IPS-18c (cell line): ENCODE data around the gene PYURF.

ENCODE experiments used
- H3K4me3 ChIP-seq: 2 replicates; pipeline ENCODE4 v1.7.0; 2013; ENCODE audit warnings: low read depth, mild to moderate bottlenecking, low read length, moderate library complexity; ENCODE audit not compliant: insufficient read depth
- H3K9me3 ChIP-seq: one replicate; pipeline ENCODE4 v1.6.1; 2013; ENCODE audit warnings: mild to moderate bottlenecking, low read length, moderate library complexity; ENCODE audit not compliant: control insufficient read depth, insufficient read depth

The PYURF gene

DNA sequence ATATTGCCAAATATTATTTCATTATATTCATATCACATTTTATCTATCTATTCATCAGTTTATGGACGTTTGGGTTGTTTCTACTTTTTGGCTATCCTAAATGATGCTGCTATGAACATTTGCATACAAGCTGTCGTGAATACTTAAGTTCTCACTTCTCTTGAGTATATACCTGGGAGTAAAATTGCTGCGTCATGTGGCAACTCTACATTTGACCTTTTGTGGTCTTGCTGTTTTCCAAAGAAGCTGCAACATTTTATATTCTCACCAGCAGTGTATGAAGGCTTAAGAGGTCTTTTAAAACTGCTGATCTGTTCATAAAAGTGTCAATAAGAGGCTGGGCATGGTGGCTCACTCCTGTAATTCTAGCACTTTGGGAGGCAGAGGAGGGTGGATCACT, 5.8 kb downstream of the PYURF start:
- Histone ChIP-seq H3K9me3 (no peaks in the 10 kb centered on the region), H3K4me3 (no peak overlapping the region)

DNA sequence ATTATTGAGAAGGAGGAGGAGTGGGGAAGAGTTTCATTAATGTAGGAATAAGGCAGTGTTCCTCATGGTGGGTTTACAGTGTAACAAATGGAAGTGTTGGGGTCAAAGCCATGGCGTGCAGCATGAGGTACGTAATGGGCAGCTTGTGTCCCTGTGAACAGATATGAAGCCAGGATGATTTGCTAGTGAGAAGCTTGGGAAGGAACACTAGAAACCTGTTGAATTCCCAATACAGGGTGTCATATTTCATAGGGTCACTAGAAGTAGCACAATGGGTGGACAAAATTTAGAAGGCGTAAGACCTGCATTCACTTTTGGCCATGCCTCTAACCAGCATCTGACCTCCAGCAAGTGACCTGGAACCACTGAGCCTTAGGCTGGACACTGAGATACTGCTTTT, 6.8 kb downstream of the PYURF start:
- H3K4me3 ChIP-seq, result no peak overlapping the region

DNA sequence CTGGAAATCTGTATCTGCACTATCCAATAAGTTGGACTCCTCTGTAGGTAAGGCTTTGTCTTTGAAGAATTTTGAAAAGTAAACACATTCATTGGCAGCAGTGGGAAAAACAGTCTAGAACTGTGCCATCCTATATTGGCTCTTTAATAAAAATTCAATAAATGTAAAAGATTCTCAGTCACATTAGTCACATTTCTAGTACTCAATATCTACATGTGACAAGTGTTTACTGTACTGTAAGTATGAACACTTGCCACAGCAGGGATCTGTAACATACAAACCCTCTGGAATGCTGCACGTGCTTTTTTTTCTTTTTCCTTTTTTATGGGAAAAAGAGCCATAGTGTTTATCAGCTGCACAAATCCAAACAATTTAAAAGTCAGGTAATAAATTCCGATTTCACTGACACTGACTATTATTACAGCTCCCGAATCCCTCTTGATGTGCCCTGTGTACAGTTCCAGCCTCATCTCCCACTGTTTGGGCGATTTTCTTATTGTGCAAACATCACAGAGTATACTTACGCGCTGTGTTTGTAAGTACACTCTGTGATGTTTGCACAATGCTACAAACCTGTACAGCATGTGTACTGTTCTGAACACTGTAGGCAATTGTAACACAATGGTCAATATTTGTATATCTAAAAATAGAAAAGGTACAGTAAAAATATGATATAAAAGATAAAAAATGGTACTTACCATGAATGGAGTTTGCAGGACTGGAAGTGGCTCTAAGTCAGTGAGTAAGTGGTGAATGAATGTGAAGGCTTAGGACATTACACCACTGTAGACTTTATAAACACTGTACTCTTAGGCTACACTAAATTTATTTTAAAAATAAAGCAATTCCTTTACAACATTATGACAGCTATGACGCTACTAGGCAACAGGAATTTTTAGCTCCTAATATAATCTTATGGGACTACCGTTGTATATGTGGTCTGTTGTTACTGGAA, 8.7 kb downstream of the PYURF start:
- Histone ChIP-seq H3K4me3 (no peak overlapping the region), H3K9me3 (no peaks in the 10 kb centered on the region)

More for the DNA sequence above, 6.8 kb downstream of the PYURF start:
- no peaks in the 10 kb centered on the region for H3K9me3 ChIP-seq

DNA sequence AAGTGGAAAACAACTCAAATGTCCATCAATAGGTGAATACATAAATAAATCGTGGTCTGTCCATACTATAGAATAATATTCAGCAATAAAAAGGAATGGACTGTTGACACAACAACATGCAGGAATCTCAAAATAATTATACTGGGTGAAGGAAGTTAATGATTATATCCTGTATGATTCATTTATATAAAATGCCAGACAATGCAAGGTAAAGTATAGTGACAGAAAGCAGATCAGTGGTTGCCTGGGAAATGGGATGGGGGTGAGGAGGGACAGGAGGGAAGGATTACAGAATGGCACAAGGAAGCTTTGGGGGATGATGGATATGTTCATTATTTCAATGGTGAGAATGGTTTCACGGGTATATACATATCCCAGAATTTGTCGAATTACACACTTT, 12.3 kb downstream of the PYURF start:
- no peaks in the 10 kb centered on the region for H3K9me3 ChIP-seq
- H3K4me3 ChIP-seq, result no peak overlapping the region

- no peak overlapping the region for H3K4me3 ChIP-seq
- no peaks in the 10 kb centered on the region for H3K9me3 ChIP-seq
These were observed 20.2 kb downstream of the PYURF start for GRCh38 chr4:88503344-88503743.

- H3K9me3 ChIP-seq, result no peaks in the 10 kb centered on the region
- H3K4me3 ChIP-seq, result no peak overlapping the region
These were observed 25.6 kb downstream of the PYURF start for GRCh38 chr4:88497859-88498409.

- no peak overlapping the region for H3K4me3 ChIP-seq
These were observed 34.3 kb downstream of the PYURF start for GRCh38 chr4:88489100-88489761.

DNA sequence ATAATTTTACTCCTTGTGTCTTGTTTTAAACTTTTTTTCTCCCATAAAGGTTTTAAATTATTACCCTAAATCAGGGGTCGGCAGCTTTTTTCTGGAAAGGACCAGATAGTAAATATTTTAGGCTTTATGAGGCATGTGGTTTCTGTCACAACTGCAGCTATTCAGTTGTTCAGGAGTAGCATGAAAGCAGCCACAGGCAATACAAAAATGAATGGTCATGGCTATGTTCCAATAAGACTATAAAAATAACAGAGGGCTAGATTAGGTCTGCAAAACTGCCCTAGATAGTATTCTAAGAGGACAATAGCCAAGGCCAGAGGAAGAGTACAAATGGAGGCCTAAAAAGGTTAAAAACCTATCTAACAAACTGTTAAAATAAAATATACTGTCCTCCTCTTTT, 42.0 kb downstream of the PYURF start:
- Histone ChIP-seq H3K4me3 (no peak overlapping the region), H3K9me3 (no peaks in the 10 kb centered on the region)

More at GRCh38 chr4:88489100-88489761, 34.3 kb downstream of the PYURF start:
- H3K9me3 ChIP-seq, result no peaks in the 10 kb centered on the region

DNA sequence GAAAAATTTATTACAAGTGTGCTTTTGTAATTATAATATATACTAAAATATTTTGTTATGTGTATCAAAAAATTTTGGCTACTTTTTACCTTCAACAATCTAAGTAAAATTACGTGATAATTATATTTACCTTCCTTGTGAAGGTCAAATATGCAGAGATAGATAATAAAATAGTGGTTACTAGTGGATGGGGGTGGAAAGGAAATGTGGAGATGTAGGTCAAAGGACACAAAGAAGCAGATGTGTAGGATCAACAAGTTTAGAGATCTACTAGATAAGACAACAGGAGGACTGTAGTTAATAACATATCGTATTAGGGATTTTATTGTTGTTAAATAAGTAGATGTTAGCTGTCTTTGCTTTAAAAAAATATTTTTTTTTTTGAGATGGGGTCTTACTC, 45.3 kb downstream of the PYURF start:
- H3K4me3 ChIP-seq, result no peak overlapping the region

DNA sequence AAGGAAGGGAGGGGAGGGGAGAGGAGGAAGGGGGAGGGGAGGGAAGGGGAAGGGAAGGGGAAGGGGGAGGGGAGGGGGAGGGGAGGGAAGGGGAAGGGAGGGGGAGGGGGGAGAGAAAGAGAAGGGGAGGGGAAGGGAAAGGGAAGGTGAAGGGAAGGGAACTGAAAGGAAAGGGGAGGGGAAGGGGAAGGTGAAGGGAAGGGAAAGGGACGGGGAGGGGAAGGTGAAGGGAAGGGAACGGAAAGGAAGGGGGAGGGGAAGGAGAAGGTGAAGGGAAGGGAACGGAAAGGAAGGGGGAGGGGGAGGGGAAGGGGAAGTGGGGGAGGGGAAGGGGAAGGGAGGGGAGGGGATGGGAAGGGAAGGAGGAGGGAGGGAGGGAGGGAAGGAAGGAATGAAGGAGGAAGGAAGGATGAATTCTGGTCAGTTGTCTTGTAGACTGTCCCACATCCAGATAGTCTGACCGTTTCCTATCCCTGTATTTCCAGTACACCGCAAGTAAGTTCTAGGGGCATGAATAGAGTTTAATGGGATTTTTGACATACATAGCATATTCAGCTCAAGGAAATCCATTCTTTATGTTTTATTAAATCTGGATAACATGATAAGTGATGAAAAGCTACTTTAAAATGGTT, 46.2 kb downstream of the PYURF start:
- Histone ChIP-seq H3K9me3 (no peaks in the 10 kb centered on the region), H3K4me3 (no peak overlapping the region)

More for the DNA sequence above, 45.3 kb downstream of the PYURF start:
- no peaks in the 10 kb centered on the region for H3K9me3 ChIP-seq
